HG02610 (cell line): Measurements from ENCODE around the gene IGSF9B.
A peak's percentile ranks its signal among the peaks of the same experiment; 100 is the strongest.

Experiments
- ATAC-seq: cut with Tn5 transposase; IDR thresholded peaks from one replicate; pipeline ENCODE4 v1.9.1; 2021; ENCODE audit warnings: mild to moderate bottlenecking, moderate library complexity; ENCODE audit not compliant: unreplicated experiment

The IGSF9B gene

GRCh38 chr11:133938166-133938565, 18.6 kb downstream of the IGSF9B start:
- no peak for ATAC-seq

DNA sequence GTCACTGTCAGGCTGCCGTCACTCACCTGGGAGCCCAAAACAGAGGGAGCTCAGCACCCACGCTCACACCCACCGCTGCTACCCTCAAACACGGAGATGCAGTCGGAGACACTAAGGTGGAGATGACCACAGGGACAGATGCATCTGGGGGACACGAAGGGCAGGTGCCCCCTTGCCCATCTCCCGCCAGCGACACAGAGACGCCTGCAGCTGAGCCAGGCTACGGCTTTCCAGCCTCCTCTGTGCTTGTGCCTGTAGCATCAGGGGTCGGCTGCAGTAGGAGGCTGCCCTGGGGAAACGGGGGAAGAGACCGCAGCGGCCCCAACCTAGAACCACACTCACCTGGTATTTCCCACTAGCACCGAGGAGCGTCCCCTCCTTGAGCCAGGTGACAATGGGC, 19.3 kb downstream of the IGSF9B start:
- no peak for ATAC-seq

DNA sequence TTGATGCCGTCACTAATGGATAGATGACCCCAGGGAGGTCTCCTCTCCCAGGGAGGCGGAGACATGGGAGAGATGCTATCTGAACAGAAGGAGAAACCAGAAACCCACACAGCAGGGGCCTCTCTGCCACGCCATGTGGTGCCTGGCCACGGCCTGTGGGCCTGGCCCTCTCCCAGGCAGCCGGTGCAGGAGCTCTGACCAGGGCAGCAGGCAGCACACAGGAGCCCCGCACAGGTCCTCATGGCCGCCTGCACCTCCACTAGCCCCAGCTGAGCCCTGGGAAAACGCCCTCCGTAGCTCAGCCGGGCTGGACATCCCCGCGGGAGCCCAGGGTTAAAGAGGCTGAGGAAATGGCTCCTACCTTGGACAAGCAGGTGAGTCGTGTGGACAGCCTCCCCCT, 19.8 kb downstream of the IGSF9B start:
- ATAC-seq: no peak

GRCh38 chr11:133936592-133936991, 20.2 kb downstream of the IGSF9B start:
- ATAC-seq: no peak

DNA sequence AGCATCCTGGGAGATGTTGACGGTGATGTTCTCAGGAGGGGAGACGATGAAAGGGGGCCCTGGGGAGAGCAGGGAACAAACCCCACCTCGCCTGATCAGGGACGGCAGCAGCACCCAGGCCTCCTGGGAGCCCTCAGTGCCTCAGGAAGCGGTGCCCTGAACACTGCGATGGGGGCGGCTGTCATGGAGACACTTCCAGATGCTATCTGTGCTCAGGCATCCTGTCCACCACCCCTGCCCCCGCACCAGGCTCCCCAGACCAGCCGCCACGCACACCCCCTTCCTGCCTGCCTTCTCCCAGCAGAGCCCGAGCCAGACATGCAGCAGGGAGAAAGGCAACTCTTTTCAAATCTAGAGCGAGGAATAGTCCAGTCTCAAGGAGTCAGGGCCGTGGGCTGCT, 20.6 kb downstream of the IGSF9B start:
- no peak for ATAC-seq

DNA sequence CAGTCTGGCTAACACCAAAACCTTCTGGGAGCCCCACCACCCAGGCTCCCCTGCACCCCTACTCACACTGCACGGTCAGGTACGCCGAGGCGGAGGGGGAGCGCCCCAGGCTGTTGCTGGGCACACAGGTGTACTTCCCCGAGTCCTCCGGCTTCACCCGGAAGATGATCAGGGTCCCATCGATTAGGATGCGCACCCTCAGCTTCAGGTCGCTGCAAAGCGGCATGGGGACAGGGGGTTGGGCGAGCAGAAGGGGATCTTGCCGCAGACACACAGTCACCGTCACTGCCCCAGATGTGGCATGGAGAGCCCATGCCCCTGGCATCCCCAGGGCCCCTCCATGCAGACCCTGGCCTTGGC, 21.2 kb downstream of the IGSF9B start:
- ATAC-seq: no peak

GRCh38 chr11:133934599-133935550, 21.9 kb downstream of the IGSF9B start:
- no peak for ATAC-seq

- no peak for ATAC-seq
Measured at GRCh38 chr11:133934096-133934495, 22.7 kb downstream of the IGSF9B start.

DNA sequence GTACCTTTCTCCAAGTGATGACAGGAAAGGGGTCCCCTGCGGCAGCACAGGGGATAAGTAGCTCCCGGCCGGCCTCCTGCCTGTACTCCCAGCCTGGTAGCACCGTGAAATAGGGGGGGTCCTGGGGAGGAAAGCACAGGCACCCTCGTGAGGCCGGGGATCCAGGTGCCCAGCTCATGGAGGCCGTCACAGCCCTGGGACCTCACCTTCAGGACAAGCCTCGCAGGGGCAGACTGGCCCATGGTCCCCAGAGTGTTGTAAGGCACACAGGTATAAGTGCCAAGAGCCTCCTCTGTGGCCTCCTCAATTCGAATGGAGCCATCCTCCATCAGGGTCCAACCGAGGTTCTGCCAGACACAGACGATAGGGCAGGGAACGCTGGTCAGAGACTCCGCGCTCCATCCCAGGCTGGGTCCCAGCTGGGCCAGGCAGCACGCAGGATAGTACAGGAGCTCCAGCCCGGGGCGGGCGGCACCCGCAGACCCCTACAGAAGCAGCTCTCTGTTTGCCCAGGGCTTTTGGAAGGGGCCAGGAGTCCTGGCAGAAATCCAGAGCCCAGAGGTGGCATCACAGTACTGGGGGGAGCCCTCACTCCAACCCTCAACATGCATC, 25.2 kb downstream of the IGSF9B start:
- ATAC-seq: no peak

DNA sequence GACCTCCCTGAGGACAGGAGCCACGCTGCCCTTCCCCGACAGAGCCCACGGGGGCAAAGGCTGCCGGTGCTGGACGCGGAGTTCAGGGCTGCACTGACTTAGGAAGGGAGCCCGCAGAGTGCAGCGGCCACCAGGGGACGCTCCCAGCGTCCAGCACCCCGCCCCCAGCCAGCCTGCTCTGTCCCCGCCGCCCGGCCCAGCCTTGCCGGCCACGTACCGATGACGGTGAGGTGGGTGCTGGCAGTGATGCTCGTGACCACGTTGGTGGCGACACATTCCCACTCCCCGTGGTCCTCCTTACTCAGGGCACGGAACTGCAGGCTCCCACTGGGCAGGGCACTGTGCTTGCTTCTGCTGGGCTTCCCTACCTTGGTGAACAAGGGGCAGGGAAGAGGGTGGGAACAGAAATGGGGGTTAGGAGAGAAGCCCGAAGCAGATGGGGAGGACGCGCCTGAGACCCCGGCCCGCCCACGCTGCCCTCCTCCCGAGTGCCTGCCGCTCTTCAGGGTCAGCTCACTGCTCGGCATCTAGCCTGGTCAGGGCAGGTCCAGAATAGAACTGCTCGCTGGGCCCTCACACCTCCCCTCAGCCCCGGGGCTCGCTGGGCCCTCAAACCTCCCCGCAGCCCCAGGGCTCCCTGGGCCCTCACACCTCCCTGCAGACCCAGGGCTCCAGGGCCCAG, 25.9 kb downstream of the IGSF9B start:
- no peak for ATAC-seq

GRCh38 chr11:133930053-133930766, 26.6 kb downstream of the IGSF9B start:
- no peak for ATAC-seq

DNA sequence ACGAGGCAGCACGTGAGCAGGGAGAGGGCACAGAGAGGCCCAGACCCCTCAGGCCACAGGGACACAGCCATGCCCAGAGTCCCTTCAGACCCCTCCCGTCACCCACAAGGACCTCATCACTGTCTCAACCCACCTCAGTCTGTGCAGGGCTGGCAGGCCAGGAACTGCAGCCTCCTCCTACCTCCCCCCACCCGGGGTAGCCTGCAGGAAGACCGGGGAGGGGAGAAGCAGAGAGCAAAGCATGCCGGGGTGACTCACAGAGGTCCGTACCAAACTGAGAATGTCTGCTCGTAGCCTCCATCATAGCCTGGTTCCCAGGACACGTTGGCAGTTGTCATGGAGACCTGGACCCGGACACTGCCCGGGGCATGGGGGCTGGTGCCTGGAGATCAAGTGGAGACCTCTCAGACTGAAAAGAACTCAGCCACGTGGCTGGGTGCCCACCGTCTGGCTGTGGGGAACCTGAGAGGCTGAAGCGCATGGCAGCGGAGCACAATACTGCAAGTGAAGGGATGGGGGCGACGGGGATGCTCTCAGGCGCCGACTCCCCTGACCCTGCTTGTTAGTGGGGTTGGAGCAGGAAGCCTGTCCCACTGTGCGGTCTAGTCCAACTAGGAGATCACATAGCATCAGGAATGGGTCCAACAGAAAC, 27.2 kb downstream of the IGSF9B start:
- no peak for ATAC-seq

- ATAC-seq: peak; percentile 59
Measured at GRCh38 chr11:133928628-133929059, 28.1 kb downstream of the IGSF9B start.

- ATAC-seq: peak; percentile 75
Measured at GRCh38 chr11:133927690-133928627, 28.8 kb downstream of the IGSF9B start.

GRCh38 chr11:133926466-133927246, 30.1 kb downstream of the IGSF9B start:
- ATAC-seq: no peak

DNA sequence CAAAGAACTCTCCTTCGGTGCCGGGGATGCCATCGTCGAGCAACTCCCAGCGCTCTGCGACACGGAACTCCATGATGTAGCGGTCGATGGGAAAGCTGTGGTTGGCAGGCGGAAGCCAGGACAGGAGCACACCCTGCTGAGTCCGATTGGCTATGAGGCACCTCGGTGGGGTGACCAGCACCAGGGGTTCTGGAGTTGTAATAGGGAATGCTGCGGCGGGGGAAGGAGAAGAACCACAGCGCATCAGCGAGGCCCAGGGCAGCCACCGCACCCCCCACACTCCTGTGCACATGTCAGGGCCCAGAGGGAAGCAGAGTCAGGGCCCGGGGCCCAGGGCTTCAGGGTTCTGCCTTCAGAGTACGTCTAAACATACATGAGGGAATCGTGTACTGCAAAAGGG, 31.0 kb downstream of the IGSF9B start:
- no peak for ATAC-seq

- ATAC-seq: no peak
Measured at GRCh38 chr11:133924661-133925060, 32.1 kb downstream of the IGSF9B start.

- ATAC-seq: no peak
Measured at GRCh38 chr11:133922078-133922870, 34.5 kb downstream of the IGSF9B start.
